MCF 10A (cell line): ENCODE measurements around the gene APC2. TPM values are rescaled to one million over a fixed set of nuclear protein-coding genes. Genes with fewer than 3 reads are reported as not detected.

Experiments used
- BruUV-seq: library from RNA; stranded (reverse); fragments of 400-500 nt; replicated peaks from 2 replicates; lab custom pipeline; 2021; lab: Mats Ljungman, UMichigan
- CTCF ChIA-PET: fragments of 300-600 bp; sonication (Branson Sonifier 250); formaldehyde crosslinking; extraction: SDS; loops from one replicate; lab custom pipeline; 2021; ENCODE audit warnings: antibody characterized with exemption, inconsistent platforms; lab: Yijun Ruan, JAX
- POLR2A ChIA-PET: fragments of 300-600, 350-650 bp; sonication (Branson Sonifier 250); formaldehyde crosslinking; extraction: SDS; loops from one replicate; lab custom pipeline; 2020; ENCODE audit warnings: antibody characterized with exemption, inconsistent platforms; lab: Yijun Ruan, JAX
- DNase-seq: peaks from one replicate; pipeline ENCODE4 v3.0.0-alpha.2; 2018; ENCODE audit not compliant: unreplicated experiment
- H3K27ac Mint-ChIP-seq: one replicate; pipeline ENCODE4 v1.8.0; 2022; ENCODE audit warnings: mild to moderate bottlenecking, low read depth, mixed read lengths; ENCODE audit not compliant: unreplicated experiment
- H3K27me3 Mint-ChIP-seq: one replicate; pipeline ENCODE4 v1.8.0; 2022; ENCODE audit warnings: mixed read lengths; ENCODE audit not compliant: insufficient read depth, unreplicated experiment
- H3K36me3 Mint-ChIP-seq: one replicate; pipeline ENCODE4 v1.8.0; 2022; ENCODE audit warnings: mild to moderate bottlenecking, moderate library complexity, mixed read lengths; ENCODE audit not compliant: insufficient read depth, unreplicated experiment
- H3K4me1 Mint-ChIP-seq: one replicate; pipeline ENCODE4 v1.8.0; 2022; ENCODE audit warnings: mixed read lengths; ENCODE audit not compliant: insufficient read depth, unreplicated experiment
- H3K4me3 Mint-ChIP-seq: one replicate; pipeline ENCODE4 v1.8.0; 2022; ENCODE audit warnings: mild to moderate bottlenecking, moderate library complexity, mixed read lengths; ENCODE audit not compliant: unreplicated experiment
- H3K9me3 Mint-ChIP-seq: one replicate; pipeline ENCODE4 v1.8.0; 2022; ENCODE audit warnings: mixed read lengths; ENCODE audit not compliant: unreplicated experiment
- CTCF ChIP-seq: fragments of 200-600 bp; IDR thresholded peaks from one replicate; pipeline ENCODE4 v1.8.0; 2022; ENCODE audit warnings: antibody characterized with exemption, mild to moderate bottlenecking; ENCODE audit not compliant: unreplicated experiment
- intact Hi-C: fragments of 100-400 bp; cut with micrococcal nuclease; formaldehyde crosslinking; loops from 2 replicates; pipeline ENCODE4 v1.14.1; 2022
- total RNA-seq: library from RNA; stranded (reverse); gene quantifications from 2 replicates; pipeline ENCODE4 v1.2.3, GENCODE V29; 2022

Gene APC2
- total RNA-seq, 1 experiment from 2014 or later, result 0.23 TPM

DNA sequence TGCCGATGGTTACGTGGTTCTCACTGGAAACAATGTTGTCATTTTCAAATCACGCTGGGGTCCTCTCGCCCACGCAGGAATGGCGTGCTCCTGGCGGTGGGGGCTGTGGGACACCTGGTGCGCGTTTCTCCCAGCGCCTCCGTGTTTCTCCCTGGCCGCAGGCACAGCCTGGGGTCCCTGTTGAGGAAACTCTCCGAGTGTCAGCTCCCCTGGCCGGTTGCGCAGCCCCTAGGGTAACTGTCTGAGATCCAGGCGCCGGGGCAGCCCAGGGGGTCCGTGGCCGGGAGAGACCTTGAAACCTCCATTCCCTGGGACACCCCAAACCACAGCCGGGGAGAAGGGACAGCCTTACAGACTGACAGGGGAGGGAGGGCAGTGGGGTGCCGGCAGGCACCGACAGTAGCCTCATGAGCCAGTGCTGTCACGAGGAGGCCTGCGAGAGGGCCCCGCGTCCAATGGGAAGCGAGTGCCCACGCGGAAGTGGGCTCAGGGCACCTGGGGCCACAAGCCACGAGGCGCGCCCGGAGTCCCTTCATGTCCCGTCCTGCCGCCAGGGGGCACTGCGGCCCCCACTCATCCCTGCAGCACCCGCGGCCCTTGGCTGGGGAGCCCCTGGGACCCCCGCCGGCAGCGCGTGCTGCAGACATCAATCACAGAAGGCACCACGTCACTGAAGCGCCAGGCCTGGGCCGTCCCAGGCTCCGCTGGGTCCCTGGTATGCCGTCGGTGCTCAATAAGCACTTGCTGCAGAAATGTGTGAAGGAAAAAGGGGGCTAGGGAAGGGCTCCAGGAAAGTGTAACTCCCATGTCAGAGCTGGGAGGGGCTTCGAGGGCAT, 53.4 kb downstream of the APC2 start:
- peak; percentile 78 for TF ChIP-seq CTCF
- BruUV-seq, result no TSS peak
- CTCF ChIA-PET, result interaction anchor here (0.7 to 0.8 kb wide), 3 partner anchors 48 to 1151 kb away, joined by 3 read pairs; no protein-coding TSS in a partner anchor
- Mint-ChIP-seq H3K27me3 (no peaks in the 10 kb centered on the region), H3K9me3 (no peaks in the 10 kb centered on the region), H3K36me3 (peaks cover 23% of the 10 kb centered on the region), H3K27ac (no peak overlapping the region), H3K4me1 (peaks cover 3% of the 10 kb centered on the region), H3K4me3 (no peak overlapping the region)
- intact Hi-C loops, result no loop called here
- DNase-seq, result peak; percentile 53
- POLR2A ChIA-PET, result no interaction called here

GRCh38 chr19:1503925-1504773, 54.2 kb downstream of the APC2 start:
- Mint-ChIP-seq H3K36me3 (peaks cover 23% of the 10 kb centered on the region), H3K27me3 (no peaks in the 10 kb centered on the region), H3K27ac (no peak overlapping the region), H3K9me3 (no peaks in the 10 kb centered on the region), H3K4me1 (peaks cover 3% of the 10 kb centered on the region), H3K4me3 (no peak overlapping the region)
- CTCF ChIA-PET, result interaction anchor here (0.6 to 0.8 kb wide), 4 partner anchors 11 to 923 kb away, joined by 3 read pairs; no protein-coding TSS in a partner anchor
- no peak for TF ChIP-seq CTCF
- no TSS peak for BruUV-seq
- intact Hi-C loops, result no loop called here
- DNase-seq, result no peak
- POLR2A ChIA-PET, result interaction anchor here (0.6 kb wide), 1 partner anchor 397 kb away, joined by 3 read pairs; no protein-coding TSS in a partner anchor

GRCh38 chr19:1505012-1505411, 55.1 kb downstream of the APC2 start:
- Mint-ChIP-seq H3K27me3 (no peaks in the 10 kb centered on the region), H3K4me1 (peaks cover 7% of the 10 kb centered on the region), H3K27ac (no peak overlapping the region), H3K9me3 (no peaks in the 10 kb centered on the region), H3K4me3 (no peak overlapping the region), H3K36me3 (peaks cover 23% of the 10 kb centered on the region)
- intact Hi-C loops, result no loop called here
- TF ChIP-seq CTCF, result no peak
- ChIA-PET CTCF (interaction anchor here (0.6 kb wide), 1 partner anchor 10 kb away, joined by 3 read pairs; no protein-coding TSS in a partner anchor), POLR2A (interaction anchor here (0.6 kb wide), 1 partner anchor 396 kb away, joined by 3 read pairs; no protein-coding TSS in a partner anchor)
- no peak for DNase-seq
- no TSS peak for BruUV-seq
